ENCODE data around the gene PBX4.
"Not testable (repeated sequence)": the region's sequence is repeated elsewhere in the genome, so short reads cannot be mapped to it uniquely, and the experiment has no call there.

Gene PBX4

DNA sequence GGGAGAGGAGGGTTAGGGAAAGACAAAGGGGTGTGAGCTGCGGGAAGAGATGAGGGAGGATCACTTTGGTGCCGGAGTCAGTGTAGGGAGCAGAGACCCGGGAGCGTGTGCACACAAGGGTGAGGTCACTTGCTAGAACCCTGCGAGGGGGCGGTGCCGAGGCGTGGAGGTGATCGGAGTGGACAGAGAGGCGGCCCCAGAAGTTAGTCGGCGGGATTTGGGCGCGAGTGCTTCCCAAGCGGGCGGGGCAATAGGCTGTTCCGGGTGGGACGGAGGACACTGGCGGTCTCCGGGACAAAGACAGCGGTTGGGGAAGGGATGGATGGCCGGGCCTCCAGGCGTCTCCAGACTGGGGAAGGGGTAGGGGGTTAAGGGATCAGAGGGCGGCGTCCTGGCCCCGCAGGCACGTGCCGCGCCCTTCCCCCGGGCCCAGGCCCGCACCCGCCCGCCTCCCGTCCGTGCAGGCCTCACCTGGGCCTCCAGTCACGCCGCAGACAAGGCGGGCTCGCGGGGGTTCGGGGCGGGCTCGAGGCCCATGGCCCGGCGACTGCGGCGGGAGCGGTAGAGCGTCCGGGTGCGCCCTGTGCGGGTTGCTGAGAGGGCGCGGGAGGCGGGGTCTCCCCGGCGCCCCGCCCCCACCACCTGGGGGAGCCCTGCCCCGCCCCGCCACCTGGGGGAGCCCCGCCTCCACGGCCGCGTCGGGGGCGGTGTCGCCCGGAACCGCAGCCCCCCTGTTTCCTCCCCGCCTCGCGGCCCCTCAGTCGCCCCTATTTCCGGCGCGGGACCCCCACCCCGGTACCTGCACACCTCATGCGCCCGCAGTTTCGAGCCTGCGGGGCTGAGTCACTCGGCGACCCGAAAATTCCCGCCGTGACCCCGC lies 9.4 kb upstream of the PBX4 start, which contains the start of gene LPAR2:
Gene LPAR2, minus strand, starts transcription at position 600 of the 880 bp plus-strand sequence. CDS start 945 bp downstream, outside the sequence.
- DNase-seq (ENCODE audit: low read depth in 2 of 2) = peak; percentile 45 to 60

DNA sequence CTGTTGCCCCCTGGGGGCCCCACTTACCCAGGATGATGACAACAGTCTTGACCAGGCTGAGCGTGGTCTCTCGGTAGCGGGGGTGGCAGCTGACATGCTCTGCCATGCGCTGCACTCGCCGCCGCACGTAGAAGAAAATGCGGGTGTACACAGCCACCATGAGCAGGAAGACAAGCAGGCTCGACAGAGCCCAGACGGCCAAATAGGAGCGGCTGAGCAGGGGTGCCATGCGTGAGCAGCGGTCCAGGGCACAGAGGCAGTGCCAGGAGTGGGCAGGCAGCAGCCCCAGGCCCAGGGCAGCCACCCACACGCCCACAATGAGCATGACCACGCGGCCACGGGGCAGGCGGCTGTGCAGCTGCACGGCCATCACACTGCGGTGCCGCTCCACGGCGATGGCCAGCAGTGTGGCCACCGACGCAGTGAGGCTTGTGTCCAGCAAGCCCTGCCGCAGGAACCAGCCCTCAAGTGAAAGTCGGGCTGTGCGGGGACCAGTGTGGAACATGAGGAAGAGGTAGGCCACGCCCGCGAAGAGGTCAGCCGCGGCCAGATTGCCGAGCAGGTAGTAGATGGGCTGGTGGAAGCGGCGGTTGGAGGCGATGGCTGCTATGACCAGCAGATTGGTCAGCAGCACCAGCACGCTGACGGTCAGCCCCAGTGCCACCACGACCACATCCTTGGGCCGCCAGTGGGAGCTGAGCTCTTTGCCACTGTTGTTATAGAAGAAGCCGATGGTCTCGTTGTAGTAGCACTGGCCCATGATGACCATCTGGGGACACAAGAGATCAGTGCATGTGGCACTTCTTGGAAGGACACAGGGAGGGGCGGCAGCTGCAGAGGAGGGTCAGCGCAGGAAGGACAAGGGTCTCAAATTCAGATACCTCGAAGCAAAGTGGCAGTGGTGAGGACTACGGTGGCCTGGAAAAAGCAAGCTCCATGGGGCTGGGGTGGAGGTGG lies 8.3 kb upstream of the PBX4 start:
- no peak for DNase-seq (ENCODE audit: low read depth in 2 of 2)

DNA sequence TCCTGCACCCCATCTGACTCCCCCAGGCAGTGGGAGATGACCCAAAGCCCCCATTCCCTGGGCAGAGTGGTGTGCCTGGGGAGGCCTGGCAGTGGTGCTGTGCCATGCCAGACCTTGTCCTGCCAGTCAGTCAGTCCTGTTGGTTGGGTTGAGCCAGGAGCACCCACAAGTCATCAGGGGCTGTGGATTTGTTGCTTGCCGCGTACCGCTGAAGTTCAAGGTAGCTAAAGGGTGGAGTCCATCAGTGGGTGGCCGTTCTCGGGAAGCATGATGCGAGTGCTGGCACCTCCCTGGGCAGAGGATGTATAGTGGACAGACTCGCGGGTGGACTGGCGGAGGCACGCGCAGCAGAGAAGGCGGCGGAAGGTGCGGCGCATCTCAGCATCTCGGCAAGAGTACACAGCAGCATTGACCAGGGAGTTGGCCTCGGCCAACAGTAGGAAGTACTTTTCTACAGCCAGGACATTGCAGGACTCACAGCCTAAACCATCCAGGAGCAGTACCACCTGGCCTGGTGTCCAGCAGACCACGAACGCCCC lies 5.6 kb upstream of the PBX4 start:
- no peak for DNase-seq (ENCODE audit: low read depth in 2 of 2)

GRCh38 chr19:19623383-19623782 lies 4.9 kb upstream of the PBX4 start:
- DNase-seq (ENCODE audit: low read depth in 2 of 2) = no peak

GRCh38 chr19:19619849-19620210 lies 1.3 kb upstream of the PBX4 start:
- no peak for DNase-seq (ENCODE audit: low read depth in 2 of 2)

- DNase-seq (ENCODE audit: low read depth in 2 of 2) = no peak
These were observed 828 bp upstream of the PBX4 start for GRCh38 chr19:19619181-19619848.

- DNase-seq (ENCODE audit: low read depth in 2 of 2) = no peak
These were observed 3.4 kb downstream of the PBX4 start for GRCh38 chr19:19615086-19615485.

GRCh38 chr19:19613506-19613905 lies 5.0 kb downstream of the PBX4 start:
- DNase-seq (ENCODE audit: low read depth in 2 of 2) = no peak

DNA sequence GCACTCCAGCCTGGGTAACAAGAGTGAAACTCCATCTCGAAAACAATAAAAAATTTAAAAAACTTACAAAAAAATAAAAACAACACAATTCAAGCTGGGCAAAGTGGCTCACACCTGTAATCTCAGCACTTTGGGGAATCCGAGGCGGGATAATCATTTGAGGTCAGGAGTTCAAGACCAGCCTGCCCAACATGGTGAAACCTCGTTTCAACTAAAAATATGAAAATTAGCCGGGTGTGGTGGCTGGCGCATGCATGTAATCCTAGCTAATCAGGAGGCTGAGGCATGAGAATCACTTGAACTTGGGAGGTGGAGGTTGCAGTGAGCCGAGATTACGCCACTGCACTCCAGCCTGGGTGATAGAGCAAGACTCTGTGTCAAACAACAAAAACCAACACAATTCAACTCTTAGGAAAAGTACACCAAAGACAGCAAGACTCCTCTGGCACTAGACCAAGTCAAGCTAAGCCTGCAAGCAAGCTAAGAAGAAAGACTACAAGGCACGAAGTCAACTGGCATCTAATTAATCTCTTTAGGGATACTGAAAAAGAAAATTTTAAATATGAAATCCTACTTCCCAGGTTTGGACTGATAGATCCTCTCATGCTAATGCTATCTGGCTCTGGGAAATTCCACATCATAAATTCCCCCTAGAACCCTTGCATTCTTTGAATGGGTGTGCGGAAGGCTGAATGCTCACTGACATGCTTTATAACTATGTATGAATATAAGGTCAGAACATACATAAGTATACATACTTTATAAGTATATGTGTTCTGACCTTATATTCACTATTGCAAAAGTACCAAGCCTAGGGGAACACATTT lies 7.9 kb downstream of the PBX4 start:
- DNase-seq (ENCODE audit: low read depth in 2 of 2) = no peak

DNA sequence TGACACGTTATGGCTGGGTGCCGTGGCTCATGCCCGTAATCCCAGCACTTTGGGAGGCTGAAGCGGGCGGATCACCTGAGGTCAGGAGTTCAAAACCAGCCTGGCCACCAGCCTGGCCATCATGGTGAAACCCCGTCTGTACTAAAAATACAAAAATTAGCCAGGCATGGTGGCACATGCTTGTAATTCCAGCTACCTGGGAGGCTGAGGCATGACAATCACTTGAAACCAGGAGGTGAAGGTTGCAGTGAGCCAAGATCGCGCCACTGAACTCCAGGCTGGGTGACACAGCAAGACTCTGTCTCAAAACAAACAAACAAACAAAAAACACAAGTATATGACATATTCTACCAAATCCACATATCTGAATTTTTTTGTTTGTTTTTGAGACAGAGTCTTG lies 11.8 kb downstream of the PBX4 start:
- not testable (repeated sequence) for DNase-seq (ENCODE audit: low read depth in 2 of 2)

GRCh38 chr19:19606021-19606420 lies 12.5 kb downstream of the PBX4 start:
- DNase-seq (ENCODE audit: low read depth in 2 of 2) = peak in 1 of 2 donors; percentile 38

GRCh38 chr19:19602713-19603324 lies 15.7 kb downstream of the PBX4 start:
- DNase-seq (ENCODE audit: low read depth in 2 of 2) = no peak

DNA sequence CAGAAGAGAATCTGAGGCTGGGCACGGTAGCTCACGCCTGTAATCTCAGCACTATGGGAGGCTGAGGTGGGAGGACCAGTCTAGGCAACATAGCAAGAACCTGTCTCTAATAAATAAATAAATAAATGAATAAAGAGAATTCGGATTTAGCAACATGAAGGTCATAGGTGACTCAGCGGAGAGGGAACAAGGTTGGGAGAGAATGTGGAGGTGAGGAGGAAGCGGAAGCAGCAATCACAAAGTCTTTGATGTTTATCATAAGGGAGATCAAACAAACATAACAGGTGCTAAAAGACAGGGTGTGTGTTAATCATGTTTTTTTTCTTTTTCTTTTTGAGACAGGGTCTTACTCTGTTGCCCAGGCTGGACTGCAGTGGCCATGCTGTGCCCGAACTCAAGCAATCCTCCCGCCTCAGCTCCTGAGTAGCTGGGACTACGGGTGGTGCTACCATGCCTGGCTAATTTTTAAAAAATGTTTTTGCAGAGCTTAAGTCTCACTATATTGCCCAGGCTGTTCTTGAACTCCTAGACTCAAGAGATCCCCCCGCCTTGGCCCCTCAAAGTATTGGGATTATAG lies 16.3 kb downstream of the PBX4 start:
- DNase-seq (ENCODE audit: low read depth in 2 of 2) = peak in 1 of 2 donors; percentile 19

DNA sequence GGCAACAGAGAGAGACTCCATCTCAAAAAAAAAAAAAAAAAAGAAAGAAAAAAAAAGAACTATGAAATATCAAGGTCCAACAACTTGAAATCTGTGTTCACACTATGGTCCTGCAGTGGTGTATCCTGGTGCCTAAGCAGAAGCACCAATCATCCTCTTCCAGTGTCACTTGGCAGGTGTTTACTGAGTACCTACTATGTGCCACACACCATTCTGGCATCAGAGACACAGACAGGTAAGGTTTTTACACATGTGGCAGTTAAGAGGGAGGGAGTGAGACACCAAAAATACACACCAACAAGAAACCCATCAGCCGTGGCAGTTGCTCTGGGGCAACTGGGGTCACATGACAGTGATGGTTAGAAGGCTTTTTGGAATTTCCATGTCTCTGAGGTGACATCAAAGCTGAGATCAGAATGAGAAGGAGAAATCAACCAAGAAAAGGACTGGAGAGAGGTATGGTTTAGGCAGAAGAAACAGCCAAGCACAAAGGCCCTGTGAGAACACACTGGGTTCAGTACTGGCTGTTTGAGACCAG lies 17.6 kb downstream of the PBX4 start:
- no peak for DNase-seq (ENCODE audit: low read depth in 2 of 2)

GRCh38 chr19:19598728-19599451 lies 19.6 kb downstream of the PBX4 start:
- peak in 1 of 2 donors; percentile 44 for DNase-seq (ENCODE audit: low read depth in 2 of 2)

DNA sequence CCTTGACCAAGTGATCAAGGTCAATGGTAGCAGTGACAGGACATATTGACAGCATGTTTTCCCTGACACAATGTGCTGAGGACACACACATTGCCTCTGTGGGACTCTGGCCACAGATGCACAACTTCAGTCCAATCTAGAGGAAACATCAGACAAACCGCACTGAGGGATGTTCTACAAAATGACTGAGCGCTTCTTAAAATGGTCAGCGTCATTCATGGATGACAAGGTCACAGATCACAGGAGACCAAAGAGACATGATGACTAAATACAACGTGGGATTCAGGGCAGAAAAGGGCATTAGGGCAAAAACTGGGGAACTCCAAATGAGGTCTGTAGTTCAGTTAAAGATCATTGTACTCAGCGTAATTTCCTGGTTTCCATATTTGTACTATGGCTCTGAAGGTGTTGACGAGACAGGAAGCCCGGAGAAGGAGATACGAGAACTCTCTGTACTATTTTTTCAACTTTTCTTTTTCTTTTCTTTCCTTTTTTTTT lies 20.6 kb downstream of the PBX4 start:
- DNase-seq (ENCODE audit: low read depth in 2 of 2) = peak in 1 of 2 donors; percentile 34

GRCh38 chr19:19595171-19595701 lies 23.3 kb downstream of the PBX4 start:
- DNase-seq (ENCODE audit: low read depth in 2 of 2) = no peak

DNA sequence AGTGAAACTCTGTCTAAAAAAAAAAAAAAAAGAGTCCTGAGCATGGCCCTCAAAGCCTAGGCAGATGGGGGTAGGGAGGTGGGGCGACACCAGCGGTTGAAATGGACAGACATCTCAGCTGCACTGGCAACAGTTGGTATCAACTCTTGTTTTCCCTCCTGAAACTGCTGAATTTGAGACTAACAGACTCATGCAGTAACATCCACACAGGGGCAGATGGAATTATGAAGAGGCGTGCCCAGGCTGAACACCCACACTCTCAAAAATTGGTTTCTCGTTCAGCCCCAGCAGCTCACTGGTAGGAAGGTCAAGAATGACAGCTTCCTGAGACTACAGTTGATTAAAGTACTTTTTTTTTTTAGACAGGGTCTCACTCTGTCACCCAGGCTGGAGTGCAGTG lies 24.1 kb downstream of the PBX4 start:
- no peak for DNase-seq (ENCODE audit: low read depth in 2 of 2)
